NT2/D1 (cell line): ENCODE data around the gene CNDP1.

Experiments used
- DNase-seq: peaks from one replicate; pipeline ENCODE4 v3.0.0-alpha.2; 2011; ENCODE audit warnings: low read depth, low spot score
- H3K27me3 ChIP-seq: 2 replicates; pipeline ENCODE4 v1.6.0; 2011; ENCODE audit warnings: mild to moderate bottlenecking; ENCODE audit not compliant: insufficient read length, insufficient read depth
- H3K36me3 ChIP-seq: 2 replicates; pipeline ENCODE4 v1.6.1; 2011; ENCODE audit warnings: mild to moderate bottlenecking, low read length, mixed read lengths; ENCODE audit not compliant: insufficient read depth, insufficient read length
- H3K4me1 ChIP-seq: 2 replicates; pipeline ENCODE4 v1.5.1; 2011; ENCODE audit not compliant: insufficient read depth, insufficient read length
- H3K4me3 ChIP-seq: 2 replicates; pipeline ENCODE4 v1.5.1; 2011; ENCODE audit warnings: low read depth; ENCODE audit not compliant: insufficient read length
- H3K9ac ChIP-seq: 2 replicates; pipeline ENCODE4 v1.6.0; 2011; ENCODE audit warnings: low read depth; ENCODE audit not compliant: insufficient read length
- H3K9me3 ChIP-seq: 2 replicates; pipeline ENCODE4 v1.5.1; 2011; ENCODE audit warnings: mild to moderate bottlenecking, low read length; ENCODE audit not compliant: insufficient read depth
- SUZ12 ChIP-seq: IDR thresholded peaks from 2 replicates; pipeline ENCODE4 v1.6.1; 2011; ENCODE audit not compliant: insufficient read length, insufficient read depth; ENCODE audit errors: extremely low read depth
- YY1 ChIP-seq: IDR thresholded peaks from 2 replicates; pipeline ENCODE4 v1.6.1; 2011; ENCODE audit not compliant: insufficient read length, insufficient read depth
- ZNF274 ChIP-seq: IDR thresholded peaks from 2 replicates; pipeline ENCODE4 v1.6.1; 2011; ENCODE audit warnings: mild to moderate bottlenecking, low read depth, low read length

Gene CNDP1

DNA sequence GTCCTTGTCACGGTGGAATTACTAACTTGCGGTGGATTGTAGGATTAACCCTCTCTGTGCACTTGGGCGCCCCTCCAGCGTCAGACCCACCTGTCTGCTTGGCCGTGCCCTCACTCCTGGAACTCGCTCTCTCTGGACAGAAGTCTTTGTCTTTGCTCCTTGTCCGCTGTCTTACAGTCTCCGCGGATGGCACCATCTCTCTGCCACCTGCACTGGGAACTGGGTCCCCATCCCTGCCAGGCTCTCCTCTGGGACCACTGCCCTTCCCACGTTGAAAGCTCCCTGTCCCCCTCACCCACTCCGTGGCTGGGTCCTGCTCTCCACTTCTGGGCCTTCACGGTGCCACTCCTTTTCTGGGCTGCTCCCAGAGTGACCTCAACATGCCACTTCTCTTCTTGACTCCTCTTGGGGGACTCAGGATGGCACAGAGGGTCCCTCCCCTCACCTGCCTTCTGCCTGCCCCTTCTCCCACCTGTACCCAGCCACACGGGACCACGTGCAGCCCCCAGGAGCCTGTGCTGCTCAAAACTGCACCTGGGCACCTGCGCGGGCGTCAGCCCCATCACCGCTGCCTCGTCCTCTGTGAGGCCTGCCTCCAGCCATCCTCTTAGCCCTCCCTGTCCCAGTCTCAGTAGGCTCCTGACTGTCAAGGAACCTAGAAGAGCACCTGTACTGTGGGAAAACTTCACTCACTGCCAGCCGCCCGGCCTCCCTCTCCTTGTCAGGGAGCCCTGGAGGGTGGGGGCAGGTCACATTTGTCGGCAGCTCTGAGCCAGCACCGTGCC, 27.0 kb upstream of the CNDP1 start:
- H3K9ac ChIP-seq = no peak overlapping the region
- no peak for DNase-seq
- H3K4me3 ChIP-seq = no peak overlapping the region
- H3K36me3 ChIP-seq = peaks cover 86% of the 10 kb centered on the region
- no peaks in the 10 kb centered on the region for H3K27me3 ChIP-seq
- H3K9me3 ChIP-seq = no peaks in the 10 kb centered on the region
- H3K4me1 ChIP-seq = peaks cover 7% of the 10 kb centered on the region
- no peak for TF ChIP-seq ZNF274
- TF ChIP-seq YY1 = no peak
- TF ChIP-seq SUZ12 = no peak

DNA sequence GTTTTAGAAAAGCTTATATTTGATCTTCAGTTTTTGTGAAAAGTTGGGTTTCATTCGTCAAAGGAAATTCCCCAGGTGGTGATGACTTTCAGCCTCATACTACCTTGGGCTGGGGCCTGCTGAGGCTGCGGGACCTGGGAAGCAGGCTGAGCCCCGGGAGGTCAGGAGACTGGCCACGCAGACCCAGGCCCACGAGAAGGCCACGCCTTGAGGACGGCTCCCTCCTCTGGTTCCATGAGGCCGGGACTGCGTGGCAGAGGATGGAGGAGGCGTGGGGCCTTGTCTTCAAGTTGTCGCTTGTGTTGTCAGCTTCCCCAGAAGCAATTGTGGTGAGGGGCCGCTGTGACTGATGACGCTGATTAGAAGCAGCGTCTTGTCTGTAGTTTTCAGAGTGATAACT, 26.4 kb upstream of the CNDP1 start:
- no peak overlapping the region for H3K4me3 ChIP-seq
- DNase-seq = no peak
- H3K36me3 ChIP-seq = peaks cover 86% of the 10 kb centered on the region
- no peak overlapping the region for H3K9ac ChIP-seq
- TF ChIP-seq YY1 (no peak), SUZ12 (no peak), ZNF274 (no peak)
- H3K4me1 ChIP-seq = peaks cover 9% of the 10 kb centered on the region
- no peaks in the 10 kb centered on the region for H3K9me3 ChIP-seq
- H3K27me3 ChIP-seq = no peaks in the 10 kb centered on the region

DNA sequence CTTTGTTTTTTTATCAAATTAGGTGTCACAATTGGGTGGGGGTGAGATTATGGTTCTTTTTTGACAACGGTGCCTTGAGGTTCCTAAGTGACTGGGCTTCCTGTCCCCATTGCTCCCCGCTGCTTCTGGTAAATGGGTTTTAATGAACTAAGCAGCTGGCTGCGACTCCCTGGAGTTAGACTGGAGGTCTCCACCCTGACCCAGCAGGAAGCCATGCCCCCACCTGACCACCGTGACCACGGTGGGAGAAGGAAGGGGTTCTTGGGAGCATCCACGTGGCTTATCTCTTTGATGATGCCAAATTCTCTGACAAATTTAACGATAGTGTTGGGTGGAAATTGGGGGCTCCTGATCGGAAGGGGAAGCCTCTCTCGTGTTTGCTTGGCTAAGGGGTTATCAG, 25.9 kb upstream of the CNDP1 start:
- Histone ChIP-seq H3K36me3 (peaks cover 86% of the 10 kb centered on the region), H3K9ac (no peak overlapping the region)

DNA sequence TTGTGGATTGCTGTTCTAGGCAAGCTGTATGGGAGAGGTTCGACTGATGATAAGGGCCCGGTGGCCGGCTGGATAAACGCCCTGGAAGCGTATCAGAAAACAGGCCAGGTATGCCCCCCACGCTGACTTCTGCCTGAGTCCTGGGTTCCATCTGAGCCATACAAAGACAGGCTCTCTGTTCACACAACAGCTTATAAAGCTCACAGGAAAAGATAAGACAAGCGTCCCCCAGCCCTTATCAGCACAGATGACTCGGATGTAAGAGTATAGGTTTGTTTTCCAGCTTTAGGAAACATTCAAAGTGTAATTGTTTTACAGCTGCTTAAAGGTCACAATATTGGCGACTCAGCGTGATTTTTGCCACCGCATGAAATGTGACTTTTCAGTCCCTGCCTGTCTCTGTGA, 25.5 kb upstream of the CNDP1 start:
- H3K4me3 ChIP-seq = no peak overlapping the region
- no peaks in the 10 kb centered on the region for H3K27me3 ChIP-seq
- TF ChIP-seq SUZ12 (no peak), YY1 (no peak), ZNF274 (no peak)
- H3K9me3 ChIP-seq = no peaks in the 10 kb centered on the region
- no peak for DNase-seq
- H3K36me3 ChIP-seq = peaks cover 88% of the 10 kb centered on the region
- H3K4me1 ChIP-seq = peaks cover 9% of the 10 kb centered on the region
- no peak overlapping the region for H3K9ac ChIP-seq

More for the DNA sequence above, 25.9 kb upstream of the CNDP1 start:
- Histone ChIP-seq H3K27me3 (no peaks in the 10 kb centered on the region), H3K9me3 (no peaks in the 10 kb centered on the region), H3K4me3 (no peak overlapping the region), H3K4me1 (peaks cover 9% of the 10 kb centered on the region)
- TF ChIP-seq SUZ12 (no peak), YY1 (no peak), ZNF274 (no peak)
- no peak for DNase-seq

DNA sequence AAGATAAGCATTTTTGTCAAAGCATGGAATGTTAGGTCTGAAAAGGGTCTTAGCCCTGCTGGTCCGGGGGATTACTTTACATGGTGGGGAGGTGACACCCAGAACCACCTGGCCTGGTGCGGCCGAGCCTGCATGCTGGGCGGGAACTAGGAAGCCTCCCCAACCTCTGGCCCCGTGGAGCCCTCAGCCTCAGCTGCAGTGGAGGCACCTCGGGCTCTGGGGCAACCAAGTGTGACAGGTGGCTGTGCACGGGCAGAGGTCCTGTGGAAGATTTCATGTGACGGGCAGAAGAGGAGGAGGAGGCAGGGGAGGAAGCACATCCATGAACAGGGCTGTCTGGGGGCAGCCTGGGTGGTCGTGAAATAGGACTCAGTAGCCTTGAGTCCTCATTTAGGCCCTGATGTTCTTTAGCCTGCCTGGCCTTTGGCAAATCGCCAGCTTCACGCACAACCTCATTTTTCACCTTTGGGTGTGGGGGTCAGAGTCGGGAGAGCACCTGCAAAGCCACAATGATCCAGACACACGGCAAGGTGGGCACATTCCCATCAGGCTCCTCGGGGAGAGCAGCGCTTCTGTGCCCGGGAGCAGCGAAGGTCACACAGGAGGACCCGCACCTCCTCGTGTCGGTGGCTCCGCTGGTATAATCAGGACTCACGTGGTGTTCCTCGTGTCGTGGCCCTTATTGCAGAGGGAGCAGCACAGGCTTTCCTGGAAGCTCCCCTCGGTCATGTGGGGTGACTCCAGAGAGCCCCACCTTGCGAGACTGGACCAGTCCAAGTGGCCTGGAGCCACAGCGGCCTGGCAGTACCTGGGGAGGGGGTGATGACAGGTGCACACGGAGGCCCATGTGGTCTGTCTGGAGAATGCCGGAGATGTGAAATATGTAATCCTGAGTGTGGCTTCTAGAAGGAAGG, 24.2 kb upstream of the CNDP1 start:
- no peak overlapping the region for H3K4me3 ChIP-seq
- H3K9me3 ChIP-seq = no peaks in the 10 kb centered on the region
- TF ChIP-seq SUZ12 (no peak), YY1 (no peak), ZNF274 (no peak)
- H3K27me3 ChIP-seq = no peaks in the 10 kb centered on the region
- DNase-seq = no peak
- peaks cover 9% of the 10 kb centered on the region for H3K4me1 ChIP-seq
- peaks cover 88% of the 10 kb centered on the region for H3K36me3 ChIP-seq
- no peak overlapping the region for H3K9ac ChIP-seq

DNA sequence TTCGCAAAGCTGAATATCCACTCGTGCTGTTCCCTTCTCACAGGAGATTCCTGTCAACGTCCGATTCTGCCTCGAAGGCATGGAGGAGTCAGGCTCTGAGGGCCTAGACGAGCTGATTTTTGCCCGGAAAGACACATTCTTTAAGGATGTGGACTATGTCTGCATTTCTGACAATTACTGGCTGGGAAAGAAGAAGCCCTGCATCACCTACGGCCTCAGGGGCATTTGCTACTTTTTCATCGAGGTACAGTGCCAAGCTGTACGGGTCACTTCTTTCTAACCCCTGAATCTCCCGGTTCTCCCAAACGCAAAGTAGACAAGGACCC, 23.6 kb upstream of the CNDP1 start:
- H3K9me3 ChIP-seq = no peaks in the 10 kb centered on the region
- no peak overlapping the region for H3K4me3 ChIP-seq
- no peak for TF ChIP-seq SUZ12
- no peak for TF ChIP-seq YY1
- TF ChIP-seq ZNF274 = no peak
- no peak for DNase-seq
- H3K27me3 ChIP-seq = no peaks in the 10 kb centered on the region
- no peak overlapping the region for H3K9ac ChIP-seq
- H3K4me1 ChIP-seq = peaks cover 6% of the 10 kb centered on the region
- peaks cover 90% of the 10 kb centered on the region for H3K36me3 ChIP-seq

DNA sequence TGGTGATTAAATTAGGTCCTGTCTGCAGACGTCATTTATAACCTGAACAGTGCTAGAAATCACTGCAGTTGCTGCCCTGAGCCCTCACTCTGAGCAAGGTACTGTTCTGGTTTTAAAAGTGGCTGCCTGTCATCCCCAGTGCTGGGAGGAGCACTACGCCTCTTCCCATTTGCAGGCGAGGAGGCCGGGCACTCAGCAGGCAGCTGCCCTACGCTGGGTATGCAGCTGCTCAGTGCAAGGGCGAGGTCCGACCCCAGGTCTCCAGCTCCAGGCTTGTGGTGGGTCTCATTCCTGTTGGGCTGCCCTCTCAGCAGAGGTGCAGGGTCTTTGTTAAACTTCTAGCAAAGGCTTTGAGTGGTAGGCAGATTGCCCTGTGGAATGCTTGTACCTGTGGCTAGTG, 22.5 kb upstream of the CNDP1 start:
- no peak for DNase-seq
- no peak for TF ChIP-seq YY1
- TF ChIP-seq SUZ12 = no peak
- TF ChIP-seq ZNF274 = no peak
- Histone ChIP-seq H3K4me1 (peaks cover 2% of the 10 kb centered on the region), H3K9ac (no peak overlapping the region), H3K4me3 (no peak overlapping the region), H3K36me3 (peaks cover 91% of the 10 kb centered on the region), H3K9me3 (no peaks in the 10 kb centered on the region), H3K27me3 (no peaks in the 10 kb centered on the region)
